ENCODE data around the gene SLC13A2.
"Not testable (repeated sequence)": the region's sequence is repeated elsewhere in the genome, so short reads cannot be mapped to it uniquely, and the experiment has no call there.

SLC13A2 gene, protein sequence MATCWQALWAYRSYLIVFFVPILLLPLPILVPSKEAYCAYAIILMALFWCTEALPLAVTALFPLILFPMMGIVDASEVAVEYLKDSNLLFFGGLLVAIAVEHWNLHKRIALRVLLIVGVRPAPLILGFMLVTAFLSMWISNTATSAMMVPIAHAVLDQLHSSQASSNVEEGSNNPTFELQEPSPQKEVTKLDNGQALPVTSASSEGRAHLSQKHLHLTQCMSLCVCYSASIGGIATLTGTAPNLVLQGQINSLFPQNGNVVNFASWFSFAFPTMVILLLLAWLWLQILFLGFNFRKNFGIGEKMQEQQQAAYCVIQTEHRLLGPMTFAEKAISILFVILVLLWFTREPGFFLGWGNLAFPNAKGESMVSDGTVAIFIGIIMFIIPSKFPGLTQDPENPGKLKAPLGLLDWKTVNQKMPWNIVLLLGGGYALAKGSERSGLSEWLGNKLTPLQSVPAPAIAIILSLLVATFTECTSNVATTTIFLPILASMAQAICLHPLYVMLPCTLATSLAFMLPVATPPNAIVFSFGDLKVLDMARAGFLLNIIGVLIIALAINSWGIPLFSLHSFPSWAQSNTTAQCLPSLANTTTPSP

DNA sequence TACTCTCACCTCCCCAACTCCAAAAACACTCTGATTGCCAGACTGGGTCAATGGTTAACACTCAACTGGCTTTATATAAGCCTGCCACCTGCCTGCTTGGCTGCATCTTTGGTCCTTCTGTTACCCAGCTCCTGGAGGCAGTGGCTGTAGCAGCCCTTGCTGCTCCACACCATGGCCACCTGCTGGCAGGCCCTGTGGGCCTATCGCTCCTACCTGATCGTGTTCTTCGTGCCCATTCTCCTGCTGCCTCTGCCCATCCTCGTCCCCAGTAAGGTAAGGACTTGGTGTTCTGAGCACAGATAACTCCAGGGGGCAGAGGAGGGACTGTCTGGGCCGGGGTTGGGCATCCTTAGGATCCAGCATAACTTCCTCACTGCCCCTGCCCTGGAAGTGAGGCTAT is at the start of gene SLC13A2:
Gene SLC13A2 (plus strand): TSS at position 103 of the 400 bp plus-strand sequence. CDS start 69 bp downstream, at position 172.
- no peak for DNase-seq (ENCODE audit: low read depth)

DNA sequence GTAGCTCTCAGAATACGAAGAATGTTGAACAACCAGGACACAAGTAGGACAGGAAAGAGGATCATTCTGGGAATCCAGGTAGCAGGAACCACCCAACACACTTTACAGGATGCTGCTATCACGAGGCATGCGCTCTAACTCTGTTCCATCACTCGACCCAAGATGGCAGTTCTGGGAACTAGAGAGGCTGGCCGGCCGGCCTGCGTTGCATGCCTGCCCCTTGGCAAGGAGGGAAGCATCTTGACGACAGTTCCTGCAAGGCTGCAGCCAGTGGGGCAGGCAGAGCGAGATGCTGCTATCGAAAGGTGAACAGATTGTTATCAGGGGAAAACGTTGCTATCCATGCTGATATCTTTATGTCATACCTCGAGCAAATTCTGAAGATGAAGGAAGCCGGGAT is 48.2 kb upstream of the SLC13A2 start:
- no peak for DNase-seq (ENCODE audit: low read depth)

DNA sequence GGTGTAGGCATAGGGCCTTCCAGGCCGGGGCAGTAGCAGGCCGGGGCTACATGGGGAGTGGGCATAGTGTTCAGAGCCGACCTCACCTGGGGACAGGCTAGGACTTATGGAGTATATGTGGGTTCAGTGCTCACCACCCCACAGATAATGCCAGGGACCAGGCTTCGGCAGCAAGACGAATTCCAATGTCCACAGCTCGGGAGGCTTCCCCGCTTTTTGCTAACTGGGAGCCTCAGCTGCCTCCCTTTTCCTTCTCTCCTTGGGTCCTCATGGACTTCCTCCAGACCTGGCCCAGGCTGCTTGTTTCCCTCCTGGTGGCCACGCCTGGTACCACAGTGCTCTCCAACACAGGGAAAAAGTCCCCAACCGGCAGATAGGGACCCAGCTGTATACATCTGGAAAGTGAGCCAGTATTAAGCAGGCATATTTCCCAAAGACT is 47.3 kb upstream of the SLC13A2 start:
- DNase-seq (ENCODE audit: low read depth) = no peak

DNA sequence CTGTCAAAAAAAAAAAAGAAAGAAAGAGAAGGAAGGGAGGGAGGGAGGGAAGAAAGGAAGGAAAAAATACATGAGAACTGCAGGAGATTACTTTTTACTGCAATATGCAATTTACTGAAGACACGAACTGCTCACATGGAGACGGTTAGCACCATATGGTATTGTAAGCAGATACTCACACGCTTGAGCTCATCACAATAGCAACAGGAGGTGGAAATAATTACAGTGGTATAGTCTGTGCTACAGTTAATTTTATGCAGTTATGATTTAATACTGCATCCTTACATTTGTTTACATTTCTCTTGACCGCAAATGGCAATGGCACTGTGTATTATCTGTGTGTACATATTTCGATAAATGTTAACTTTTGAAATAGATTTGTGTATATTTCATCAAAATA is 46.1 kb upstream of the SLC13A2 start:
- DNase-seq (ENCODE audit: low read depth) = no peak

DNA sequence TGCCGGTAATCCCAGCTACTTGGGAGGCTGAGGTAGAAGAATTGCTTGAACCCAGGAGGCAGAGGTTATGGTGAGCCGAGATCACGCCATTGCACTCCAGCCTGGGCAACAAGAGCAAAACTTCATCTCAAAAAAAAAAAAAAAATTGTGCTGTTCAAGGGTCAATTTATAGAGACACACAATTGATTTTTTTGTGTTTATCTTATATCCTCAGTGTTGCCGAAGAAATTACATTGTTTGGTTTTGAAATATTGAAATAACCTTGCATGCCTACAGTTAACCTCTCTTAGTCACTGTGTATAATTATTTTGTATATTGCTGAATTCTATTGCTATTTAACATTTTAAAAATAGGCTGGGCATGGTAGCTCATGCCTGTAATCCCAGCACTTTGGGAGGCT is 45.5 kb upstream of the SLC13A2 start:
- not testable (repeated sequence) for DNase-seq (ENCODE audit: low read depth)

DNA sequence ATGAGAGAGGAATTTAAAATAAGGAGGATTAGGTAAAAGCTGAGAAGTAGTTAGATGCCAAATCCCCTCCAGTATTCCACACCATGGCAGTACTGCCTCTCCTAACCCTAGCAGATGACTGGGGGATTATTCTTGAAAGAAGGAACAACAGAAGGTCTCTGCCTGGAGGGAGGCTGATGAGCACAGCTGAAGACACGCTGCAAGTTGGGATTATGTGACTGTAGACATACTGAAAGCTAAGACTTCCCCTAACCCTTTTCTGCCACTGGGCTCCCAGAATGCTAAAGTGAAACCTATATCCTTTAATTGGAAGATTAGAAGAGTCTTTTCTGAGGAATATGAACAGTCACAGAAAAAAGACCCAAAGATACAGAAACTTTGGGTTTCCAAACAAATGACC is 39.7 kb upstream of the SLC13A2 start:
- DNase-seq (ENCODE audit: low read depth) = no peak

DNA sequence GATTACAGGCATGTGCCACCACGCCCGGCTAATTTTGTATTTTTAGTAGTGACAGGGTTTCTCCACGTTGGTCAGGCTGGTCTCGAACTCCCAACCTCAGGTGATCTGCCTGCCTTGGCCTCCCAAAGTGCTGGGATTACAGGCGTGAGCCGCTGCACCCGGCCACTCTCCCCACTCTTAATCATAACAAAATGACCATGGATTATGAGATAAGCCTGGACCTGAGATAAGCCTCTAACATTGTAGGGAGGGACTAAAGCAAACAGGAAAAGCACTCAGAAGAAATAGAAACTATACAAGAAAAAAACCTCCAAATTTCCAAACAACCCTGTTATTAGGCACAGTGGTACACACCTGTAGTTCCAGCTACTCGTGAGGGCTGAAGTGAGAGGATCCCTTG is 39.1 kb upstream of the SLC13A2 start:
- DNase-seq (ENCODE audit: low read depth) = not testable (repeated sequence)

DNA sequence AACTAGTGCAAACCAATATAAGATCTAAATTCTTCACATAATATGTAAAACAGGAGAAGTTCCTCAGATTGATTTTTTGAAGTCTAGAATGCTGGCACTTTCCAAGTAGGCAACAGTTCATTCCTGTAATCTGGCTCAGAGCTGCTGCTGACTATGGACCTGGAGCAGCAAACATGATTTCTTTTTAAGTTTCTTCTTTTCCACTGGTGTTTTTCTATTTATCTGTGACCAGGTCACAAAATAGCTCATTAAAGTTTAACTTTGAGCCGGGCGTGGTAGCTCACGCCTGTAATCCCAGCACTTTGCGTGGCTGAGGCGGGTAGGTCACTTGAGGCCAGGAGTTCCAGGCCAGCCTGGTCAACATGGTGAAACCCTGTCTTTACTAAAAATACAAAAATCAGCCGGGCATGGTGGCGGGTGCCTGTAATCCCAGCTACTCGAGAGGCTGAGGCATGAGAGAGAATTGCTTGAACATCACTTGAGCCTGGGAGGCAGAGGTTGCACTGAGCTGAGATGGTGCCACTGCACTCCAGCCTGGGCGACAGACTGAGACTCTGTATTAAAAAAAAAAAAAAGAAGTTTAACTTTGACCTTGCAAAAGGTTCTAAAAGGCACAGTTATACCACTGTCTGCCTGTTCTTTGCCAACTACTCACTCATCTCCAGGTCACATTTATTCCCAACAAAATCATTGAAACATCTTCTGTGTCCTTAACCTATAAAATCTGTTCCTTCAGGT is 29.4 kb upstream of the SLC13A2 start:
- DNase-seq (ENCODE audit: low read depth) = no peak

DNA sequence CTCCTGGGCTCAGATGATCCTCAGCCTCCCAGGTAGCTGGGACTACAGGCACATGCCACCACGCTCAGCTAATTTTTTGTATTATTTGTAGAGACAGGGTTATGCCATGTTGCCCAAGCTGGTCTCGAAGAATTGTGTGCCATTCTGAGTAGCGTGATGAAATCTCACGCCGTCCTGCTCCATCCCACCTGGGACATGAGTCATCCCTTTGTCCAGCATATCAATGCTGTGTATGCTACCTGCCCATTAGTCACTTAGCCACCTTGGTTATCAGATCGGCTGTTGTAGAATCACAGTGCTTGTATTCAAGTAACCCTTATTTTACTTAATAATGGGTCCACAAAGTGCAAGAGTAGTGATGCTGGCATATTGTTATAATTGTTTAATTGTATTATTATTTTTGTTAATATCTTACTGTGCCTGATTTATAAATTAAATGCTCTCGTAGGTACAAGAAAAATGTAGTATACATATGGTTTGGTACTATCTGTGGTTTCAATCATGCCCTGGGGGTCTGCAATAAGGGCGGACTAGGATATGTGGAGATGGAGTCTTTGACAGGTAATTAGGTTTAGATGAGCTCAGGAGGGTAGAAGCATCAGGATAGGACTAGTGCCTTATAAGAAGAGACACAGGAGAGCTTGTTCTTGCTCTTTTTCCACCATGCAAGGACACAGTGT is 26.6 kb upstream of the SLC13A2 start:
- DNase-seq (ENCODE audit: low read depth) = no peak

DNA sequence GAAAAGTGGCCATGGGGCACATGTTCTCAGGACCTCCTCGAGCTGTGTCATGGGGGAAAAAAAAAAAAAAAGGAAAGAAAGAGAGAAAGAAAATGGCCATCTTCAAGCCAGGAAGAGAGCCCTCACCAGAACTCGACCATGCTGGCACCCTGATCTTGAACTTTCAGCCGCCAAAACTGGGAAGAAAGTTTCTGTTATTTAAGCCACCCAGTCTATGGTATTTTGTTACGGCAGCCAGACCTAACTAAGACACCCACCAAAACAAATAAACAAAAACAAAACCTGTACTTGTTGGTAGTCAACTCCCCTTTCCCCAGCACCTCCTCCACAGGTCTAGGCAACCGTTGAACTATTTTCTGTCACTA is 26.1 kb upstream of the SLC13A2 start:
- no peak for DNase-seq (ENCODE audit: low read depth)

DNA sequence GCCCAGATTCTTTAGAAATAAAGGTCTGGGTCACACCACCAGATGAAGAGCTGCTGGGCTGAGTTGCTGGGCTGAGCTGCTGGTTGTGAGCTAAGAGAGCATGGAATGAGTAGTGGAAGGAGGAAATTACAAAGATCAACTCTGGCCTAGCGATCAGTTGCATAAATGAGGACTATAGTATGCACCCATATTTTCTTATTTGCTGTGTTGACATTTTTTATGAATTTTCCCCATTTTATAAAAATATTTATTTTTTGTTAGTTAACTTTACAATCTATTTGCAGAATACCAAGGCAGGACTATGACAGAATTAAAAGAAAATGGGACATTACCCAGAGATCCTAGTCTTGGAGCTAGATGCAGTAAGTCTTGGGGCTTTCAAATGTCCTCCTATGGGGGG is 23.6 kb upstream of the SLC13A2 start:
- DNase-seq (ENCODE audit: low read depth) = no peak

DNA sequence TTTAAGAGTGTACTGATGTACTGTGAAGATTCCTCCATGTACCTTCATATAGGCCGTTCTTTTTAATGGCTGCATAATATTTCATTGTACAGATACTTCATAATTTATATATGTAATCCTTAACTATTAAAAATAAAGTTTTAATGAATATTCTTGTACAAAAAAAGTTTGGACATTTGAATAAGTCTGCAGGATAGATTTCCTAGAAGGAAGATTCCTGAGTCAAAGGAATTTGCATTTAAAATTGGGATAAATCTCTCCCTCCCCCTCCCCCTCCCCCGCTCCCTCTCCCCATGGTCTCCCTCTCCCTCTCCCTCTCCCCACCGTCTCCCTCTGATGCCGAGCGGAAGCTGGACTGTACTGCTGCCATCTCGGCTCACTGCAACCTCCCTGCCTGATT is 15.6 kb upstream of the SLC13A2 start:
- no peak for DNase-seq (ENCODE audit: low read depth)

DNA sequence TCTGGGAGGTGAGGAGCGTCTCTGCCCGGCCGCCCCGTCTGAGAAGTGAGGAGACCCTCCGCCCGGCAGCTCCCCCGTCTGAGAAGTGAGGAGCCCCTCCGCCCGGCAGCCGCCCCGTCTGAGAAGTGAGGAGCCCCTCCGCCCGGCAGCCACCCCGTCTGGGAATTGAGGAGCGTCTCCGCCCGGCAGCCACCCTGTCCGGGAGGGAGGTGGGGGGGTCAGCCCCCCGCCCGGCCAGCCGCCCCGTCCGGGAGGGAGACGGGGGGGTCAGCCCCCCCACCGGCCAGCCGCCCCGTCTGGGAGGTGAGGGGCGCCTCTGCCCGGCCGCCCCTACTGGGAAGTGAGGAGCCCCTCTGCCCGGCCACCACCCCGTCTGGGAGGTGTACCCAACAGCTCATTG is 14.6 kb upstream of the SLC13A2 start:
- not testable (repeated sequence) for DNase-seq (ENCODE audit: low read depth)

DNA sequence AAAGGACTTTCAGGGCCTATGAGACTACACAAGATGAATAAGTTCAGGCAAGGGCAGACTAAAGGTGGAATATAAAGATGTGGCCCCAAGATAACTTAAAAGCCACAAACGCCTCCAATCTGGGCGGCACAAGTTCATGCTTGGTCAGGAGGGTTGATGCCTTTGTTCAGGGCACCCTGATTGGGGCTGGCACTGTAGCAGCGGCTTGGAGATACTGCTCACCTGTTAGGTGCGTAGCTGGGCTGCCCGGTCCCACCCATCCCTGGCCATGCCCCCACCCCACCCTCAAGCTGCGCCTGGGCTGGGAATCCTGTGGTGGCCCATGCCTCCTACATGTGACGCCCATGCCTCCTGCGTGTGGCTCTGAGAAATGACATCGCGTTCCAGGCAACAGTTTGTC is 12.5 kb upstream of the SLC13A2 start:
- DNase-seq (ENCODE audit: low read depth) = no peak

DNA sequence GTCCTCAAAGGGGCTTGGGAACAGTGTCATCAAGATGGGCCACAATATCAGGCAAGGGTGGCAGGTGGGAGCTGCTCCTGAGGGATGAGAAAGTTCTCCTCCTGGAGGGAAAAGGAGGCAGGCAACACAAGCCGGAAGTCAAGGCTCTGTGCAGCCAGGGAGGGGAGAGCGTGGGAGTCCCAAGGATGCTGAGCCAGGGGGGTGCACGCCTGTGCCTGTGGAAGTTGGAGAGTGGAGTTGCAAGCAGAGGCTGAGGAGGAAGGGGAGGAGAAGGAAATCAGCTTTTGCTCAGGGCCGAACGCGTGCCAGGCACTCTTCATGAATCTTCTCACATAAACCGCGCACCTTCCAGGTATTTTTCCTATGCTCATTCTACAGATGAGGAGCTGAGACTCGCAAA is 7.4 kb upstream of the SLC13A2 start:
- DNase-seq (ENCODE audit: low read depth) = no peak

DNA sequence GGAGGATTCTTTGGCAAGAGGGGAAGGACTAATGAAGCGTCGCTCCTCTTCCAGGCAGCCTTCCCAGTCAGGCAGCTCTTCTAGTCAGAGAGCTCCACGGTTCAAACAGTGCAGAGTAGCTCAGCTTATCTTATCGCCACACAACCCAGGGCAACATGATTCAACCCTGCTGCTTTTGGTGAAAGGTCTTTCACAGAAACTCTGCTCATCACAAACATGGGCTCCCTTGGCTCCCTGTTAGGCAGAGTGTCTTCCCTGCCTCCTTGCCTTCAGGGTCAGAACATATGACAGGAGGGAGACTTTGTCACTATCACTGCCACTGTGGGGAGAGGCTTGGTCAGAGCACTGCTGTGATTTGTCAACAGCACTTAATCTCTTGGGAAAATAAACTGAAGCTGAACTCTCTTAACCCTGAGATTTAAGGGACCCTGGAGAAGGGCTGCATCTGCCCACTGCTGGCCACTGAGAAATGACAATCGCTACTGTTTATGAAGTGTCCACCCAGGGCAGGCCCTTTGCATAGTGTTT is 6.9 kb upstream of the SLC13A2 start:
- DNase-seq (ENCODE audit: low read depth) = no peak

DNA sequence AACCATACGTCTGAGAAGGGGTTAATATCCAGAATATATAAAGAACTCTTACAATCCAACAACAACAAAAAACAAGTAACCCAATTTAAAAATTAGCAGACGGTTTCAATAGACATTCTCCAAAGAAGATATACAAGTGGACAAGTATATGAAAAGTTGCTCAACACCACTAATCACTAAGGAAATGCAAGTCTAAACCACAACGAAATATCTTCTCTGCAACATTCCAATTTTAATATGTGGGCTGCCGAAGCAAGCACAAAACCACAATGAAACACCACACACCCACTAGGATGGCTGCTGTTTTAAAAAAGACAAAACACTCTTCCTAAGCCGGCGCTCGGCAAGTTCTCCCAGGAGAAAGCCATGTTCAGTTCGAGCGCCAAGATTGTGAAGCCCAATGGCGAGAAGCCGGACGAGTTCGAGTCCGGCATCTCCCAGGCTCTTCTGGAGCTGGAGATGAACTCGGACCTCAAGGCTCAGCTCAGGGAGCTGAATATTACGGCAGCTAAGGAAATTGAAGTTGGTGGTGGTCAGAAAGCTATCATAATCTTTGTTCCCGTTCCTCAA is 5.9 kb upstream of the SLC13A2 start:
- DNase-seq (ENCODE audit: low read depth) = no peak

DNA sequence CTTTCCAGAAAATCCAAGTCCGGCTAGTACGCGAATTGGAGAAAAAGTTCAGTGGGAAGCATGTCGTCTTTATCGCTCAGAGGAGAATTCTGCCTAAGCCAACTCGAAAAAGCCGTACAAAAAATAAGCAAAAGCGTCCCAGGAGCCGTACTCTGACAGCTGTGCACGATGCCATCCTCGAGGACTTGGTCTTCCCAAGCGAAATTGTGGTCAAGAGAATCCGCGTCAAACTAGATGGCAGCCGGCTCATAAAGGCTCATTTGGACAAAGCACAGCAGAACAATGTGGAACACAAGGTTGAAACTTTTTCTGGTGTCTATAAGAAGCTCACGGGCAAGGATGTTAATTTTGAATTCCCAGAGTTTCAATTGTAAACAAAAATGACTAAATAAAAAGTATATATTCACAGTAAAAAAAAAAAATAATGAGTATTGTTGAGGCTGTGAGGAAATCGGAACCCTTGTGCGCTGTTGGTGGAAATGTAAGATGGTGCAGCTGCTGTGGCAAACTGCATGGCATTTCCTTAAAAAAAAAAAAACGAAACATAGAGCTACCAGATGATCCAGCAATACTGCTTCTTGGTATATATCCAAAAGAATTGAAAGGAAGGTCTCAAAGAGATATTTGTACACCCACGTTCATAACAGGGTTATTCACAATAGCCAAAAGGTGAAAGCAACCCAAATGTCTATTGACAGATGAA is 5.3 kb upstream of the SLC13A2 start:
- DNase-seq (ENCODE audit: low read depth) = not testable (repeated sequence)

DNA sequence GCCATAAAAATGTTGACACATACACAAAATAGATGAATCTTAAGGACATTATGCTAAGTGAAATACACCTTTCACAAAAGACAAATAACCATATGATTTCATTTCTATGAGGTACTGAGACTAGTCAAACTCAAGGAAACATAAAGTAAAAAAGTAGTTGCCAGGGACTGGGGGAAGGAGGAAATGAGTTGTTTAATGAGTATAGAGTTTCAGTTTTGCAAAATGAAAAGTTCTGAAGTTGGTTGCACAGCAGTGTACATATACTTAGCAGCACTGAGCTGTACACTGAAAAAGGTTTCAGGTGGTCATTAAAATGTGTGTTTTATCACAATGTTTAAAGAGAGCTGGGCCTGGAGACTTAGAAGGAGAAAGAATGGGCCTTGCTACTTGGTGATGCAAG is 4.7 kb upstream of the SLC13A2 start:
- DNase-seq (ENCODE audit: low read depth) = no peak

DNA sequence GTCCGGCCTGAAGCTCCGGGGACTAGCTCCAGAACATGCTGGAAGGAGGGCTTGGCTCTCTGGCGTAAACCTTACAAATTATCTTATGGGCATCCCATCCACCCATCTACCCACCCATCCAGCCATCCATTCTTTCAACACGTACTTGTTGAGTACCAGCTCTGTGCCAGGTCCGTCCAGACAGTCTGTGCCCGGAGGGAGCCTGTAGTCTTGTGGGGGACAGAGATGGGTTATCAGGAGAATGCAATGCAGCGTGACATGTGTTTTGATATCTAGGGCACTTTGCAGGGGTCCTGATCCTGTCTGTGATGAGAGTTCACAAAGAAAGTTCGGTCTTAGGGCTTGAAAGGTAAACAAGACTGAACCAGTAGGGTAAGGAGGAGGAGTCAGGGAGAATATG is 4.1 kb upstream of the SLC13A2 start:
- DNase-seq (ENCODE audit: low read depth) = no peak

DNA sequence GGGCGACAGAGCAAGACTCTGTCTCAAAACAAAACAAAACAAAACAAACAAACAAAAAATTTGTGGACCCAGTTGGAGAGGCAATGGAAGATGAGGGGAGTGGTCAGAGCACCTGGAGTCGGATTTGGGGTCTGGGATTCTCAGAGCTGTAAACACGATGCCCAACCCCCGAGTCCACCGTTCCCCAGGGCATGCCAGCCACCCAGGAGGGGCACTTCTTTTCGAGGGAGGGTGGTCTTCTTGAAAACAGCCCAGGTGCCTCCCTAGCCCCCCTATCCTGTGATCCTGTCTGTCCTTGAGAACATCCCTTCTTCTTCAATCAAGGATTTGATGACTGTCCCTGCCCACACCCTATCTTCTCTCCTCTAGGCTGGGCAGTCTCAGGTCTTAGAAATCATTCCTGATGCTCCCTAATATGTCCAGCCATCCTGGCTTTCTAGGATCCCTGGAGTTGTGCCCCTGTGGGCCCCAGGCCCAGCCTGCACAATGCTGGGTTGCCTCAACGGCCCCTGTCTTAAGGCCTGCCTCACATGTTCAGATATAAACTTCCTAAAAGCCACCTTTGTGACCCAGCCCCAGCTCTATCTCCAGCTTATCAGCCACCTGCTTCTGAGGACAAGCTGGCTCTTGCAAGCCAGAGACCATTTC is 3.1 kb upstream of the SLC13A2 start:
- DNase-seq (ENCODE audit: low read depth) = no peak

All from stimulated activated CD8-positive, alpha-beta memory T cell treated with anti-CD3 and anti-CD28 coated beads, Interleukin-12 subunit alpha, Interleukin-12 subunit beta, amount 100 ng/mL, for 1 hour (primary cell).